HCT116 (cell line): Measurements from ENCODE around the gene KCTD15. TPM values are rescaled to one million over a fixed set of nuclear protein-coding genes. Genes with fewer than 3 reads are reported as not detected.

Experiments used
- ATAC-seq: fragments of 200-7000 bp; cut with Tn5 transposase; 2 replicates; pipeline ENCODE4 v1.9.1; 2020; ENCODE audit warnings: mild to moderate bottlenecking, moderate library complexity
- BruUV-seq: library from RNA; stranded (reverse); fragments of 400-500 nt; replicated peaks from 2 replicates; lab custom pipeline; 2021; lab: Mats Ljungman, UMichigan
- CTCF ChIA-PET: fragments of 300-600 bp; sonication (Branson Sonifier 250); formaldehyde crosslinking; loops from one replicate; lab custom pipeline; 2021; ENCODE audit warnings: antibody characterized with exemption; lab: Charles Lee
- POLR2A ChIA-PET: fragments of 300-600, 350-600 bp; sonication (Branson Sonifier 250); formaldehyde crosslinking; loops from one replicate; lab custom pipeline; 2021; ENCODE audit warnings: antibody characterized with exemption; lab: Charles Lee
- RAD21 ChIA-PET, 2 experiments: fragments of 300-600 bp; sonication (Branson Sonifier 250); formaldehyde crosslinking; loops; one replicate each; lab custom pipeline; 2023; ENCODE audit warnings: low total read pairs in 2 of 2; ENCODE audit not compliant: uncharacterized antibody in 2 of 2, unreplicated experiment in 2 of 2, low non-redundant PET in 1 of 2; lab: Charles Lee
- DNase-seq: peaks from one replicate; pipeline ENCODE4 v3.0.0-alpha.2; 2010; ENCODE audit warnings: low read depth, low spot score
- H2AFZ ChIP-seq: fragments of 200-600 bp; shearing (Covaris generic), sonication (generic); 2 replicates; pipeline ENCODE4 v1.6.1; 2017; ENCODE audit warnings: low read depth, mixed run types, mixed read lengths, antibody characterized with exemption, low read length; ENCODE audit not compliant: poor library complexity, severe bottlenecking
- H3K27ac ChIP-seq: 2 replicates; pipeline ENCODE4 v1.5.1; 2012; ENCODE audit warnings: low read depth, low read length
- H3K27me3 ChIP-seq: fragments of 200-600 bp; sonication (generic); 2 replicates; pipeline ENCODE4 v1.6.1; 2016; ENCODE audit warnings: mixed run types, low read length, mixed read lengths; ENCODE audit not compliant: insufficient read depth
- H3K36me3 ChIP-seq, 2 experiments: fragments of 200-500 bp in 1 of 2; fragments of 200-600 bp in 1 of 2; sonication (Bioruptor generic) in 1 of 2; sonication (generic) in 1 of 2; 2 replicates each; pipeline versions ENCODE4 v1.5.1 to v1.6.1; 2014 to 2016; ENCODE audit warnings: low read length in 2 of 2, inconsistent platforms in 1 of 2, mixed read lengths in 1 of 2, mixed run types in 1 of 2; ENCODE audit not compliant: insufficient read depth in 2 of 2, control insufficient read depth in 1 of 2
- H3K4me1 ChIP-seq, 2 experiments: fragments of 200-600 bp in 1 of 2; sonication (generic) in 1 of 2; 2 replicates each; pipeline versions ENCODE4 v1.5.1 to v1.6.1; 2012 to 2017; ENCODE audit warnings: low read length in 2 of 2, inconsistent platforms in 1 of 2, mild to moderate bottlenecking in 1 of 2, mixed read lengths in 1 of 2, mixed run types in 1 of 2, moderate library complexity in 1 of 2; ENCODE audit not compliant: insufficient read depth in 2 of 2, control insufficient read depth in 1 of 2
- H3K4me2 ChIP-seq: fragments of 200-600 bp; sonication (generic); 2 replicates; pipeline ENCODE4 v1.6.1; 2017; ENCODE audit warnings: mixed run types, low read length, mixed read lengths
- H3K4me3 ChIP-seq, 2 experiments: fragments of 200-600 bp in 1 of 2; sonication (generic) in 1 of 2; replicated peaks in 1 of 2; 2 replicates each; pipeline ENCODE4 v1.5.1; 2011 to 2016; ENCODE audit warnings: low read length in 2 of 2, control low read depth in 1 of 2, low read depth in 1 of 2, mild to moderate bottlenecking in 1 of 2, mixed read lengths in 1 of 2, mixed run types in 1 of 2
- H3K79me2 ChIP-seq: fragments of 200-600 bp; sonication (generic); 2 replicates; pipeline ENCODE4 v1.6.1; 2017; ENCODE audit warnings: mild to moderate bottlenecking, mixed run types, low read length, moderate library complexity, mixed read lengths; ENCODE audit not compliant: insufficient read depth
- H3K9ac ChIP-seq: fragments of 200-600 bp; sonication (generic); 2 replicates; pipeline ENCODE4 v1.6.1; 2016; ENCODE audit warnings: low read length, mixed read lengths
- H3K9me2 ChIP-seq: fragments of 200-600 bp; sonication (generic), shearing (Covaris generic); 2 replicates; pipeline ENCODE4 v1.6.1; 2017; ENCODE audit warnings: mixed run types, mild to moderate bottlenecking, moderate library complexity; ENCODE audit not compliant: insufficient read depth
- H3K9me3 ChIP-seq, 2 experiments: fragments of 200-500 bp in 1 of 2; fragments of 200-600 bp in 1 of 2; sonication (Bioruptor generic) in 1 of 2; sonication (generic) in 1 of 2; 2 replicates each; pipeline ENCODE4 v1.6.1; 2014 to 2017; ENCODE audit warnings: low read length in 2 of 2, mixed read lengths in 2 of 2, inconsistent platforms in 1 of 2, low read depth in 1 of 2, mild to moderate bottlenecking in 1 of 2, mixed run types in 1 of 2, moderate library complexity in 1 of 2; ENCODE audit not compliant: control insufficient read depth in 1 of 2, insufficient read depth in 1 of 2
- H4K20me1 ChIP-seq: fragments of 200-600 bp; sonication (generic), shearing (Covaris generic); 2 replicates; pipeline ENCODE4 v1.6.1; 2017; ENCODE audit warnings: mixed run types, mild to moderate bottlenecking, moderate library complexity; ENCODE audit not compliant: insufficient read depth
- CBX3 ChIP-seq: IDR thresholded peaks from 2 replicates; pipeline ENCODE4 v1.6.1; 2012; ENCODE audit warnings: low read depth
- CEBPB ChIP-seq: IDR thresholded peaks from 2 replicates; pipeline ENCODE4 v1.6.1; 2012; ENCODE audit warnings: low read depth
- EGR1 ChIP-seq: IDR thresholded peaks from 2 replicates; pipeline ENCODE4 v1.6.1; 2012; ENCODE audit warnings: low read depth
- ELF1 ChIP-seq: IDR thresholded peaks from 2 replicates; pipeline ENCODE4 v1.6.1; 2012; ENCODE audit warnings: low read depth, borderline replicate concordance
- EZH2 ChIP-seq: fragments of 200-600 bp; sonication (generic); IDR thresholded peaks from 2 replicates; pipeline ENCODE4 v1.6.1; 2017; ENCODE audit warnings: antibody characterized with exemption, mixed run types
- EZH2phosphoT487 ChIP-seq: fragments of 200-600 bp; IDR thresholded peaks from 2 replicates; pipeline ENCODE4 v1.6.1; 2018; ENCODE audit warnings: antibody characterized with exemption, borderline replicate concordance
- FOSL1 ChIP-seq: IDR thresholded peaks from 2 replicates; pipeline ENCODE4 v1.6.1; 2012; ENCODE audit warnings: low read depth
- JUND ChIP-seq: IDR thresholded peaks from 2 replicates; pipeline ENCODE4 v1.6.1; 2012
- POLR2A ChIP-seq: IDR thresholded peaks from 2 replicates; pipeline ENCODE4 v1.7.0; 2011; ENCODE audit warnings: borderline replicate concordance; ENCODE audit not compliant: insufficient read depth, insufficient read length; ENCODE audit errors: extremely low read depth
- POLR2AphosphoS5 ChIP-seq: IDR thresholded peaks from 2 replicates; pipeline ENCODE4 v1.6.1; 2011; ENCODE audit warnings: mild to moderate bottlenecking, low read depth, low read length, moderate library complexity
- RAD21 ChIP-seq: IDR thresholded peaks from 2 replicates; pipeline ENCODE4 v1.6.1; 2012; ENCODE audit warnings: low read depth, mild to moderate bottlenecking
- SRF ChIP-seq: IDR thresholded peaks from 2 replicates; pipeline ENCODE4 v1.6.1; 2012; ENCODE audit warnings: low read depth
- TCF7L2 ChIP-seq: IDR thresholded peaks from 2 replicates; pipeline ENCODE4 v1.7.0; 2011; ENCODE audit warnings: borderline replicate concordance, inconsistent platforms; ENCODE audit not compliant: insufficient read depth, insufficient read length; ENCODE audit errors: extremely low read depth
- YY1 ChIP-seq: IDR thresholded peaks from 2 replicates; pipeline ENCODE4 v1.6.1; 2011; ENCODE audit warnings: low read length, low read depth, moderate library complexity, mild to moderate bottlenecking; ENCODE audit not compliant: insufficient replicate concordance; ENCODE audit errors: extremely low read depth
- ZFX ChIP-seq: fragments of 450-650 bp; IDR thresholded peaks from 2 replicates; pipeline ENCODE4 v1.6.1; 2017
- ZNF274 ChIP-seq: fragments of 200-500 bp; sonication (Bioruptor generic); IDR thresholded peaks from 2 replicates; pipeline ENCODE4 v1.6.1; 2014; ENCODE audit warnings: mild to moderate bottlenecking, low read depth, low read length, inconsistent platforms
- intact Hi-C: fragments of 100-400 bp; cut with micrococcal nuclease; formaldehyde crosslinking; loops from 2 replicates; pipeline ENCODE4 v1.10.0; 2022
- total RNA-seq: library from RNA; stranded (reverse); gene quantifications from one replicate; pipeline ENCODE4 v1.2.1, GENCODE V29; 2021; ENCODE audit not compliant: unreplicated experiment
- TF ChIP-seq, protein P1 (sequence below): IDR thresholded peaks from 2 replicates; pipeline ENCODE4 v1.6.1; 2012
- TF ChIP-seq, protein P2 (sequence below): IDR thresholded peaks from 2 replicates; pipeline ENCODE4 v1.6.1; 2012
- TF ChIP-seq, protein P3 (sequence below): IDR thresholded peaks from 2 replicates; pipeline ENCODE4 v1.6.1; 2011; ENCODE audit warnings: mild to moderate bottlenecking, low read length, moderate library complexity; ENCODE audit not compliant: insufficient replicate concordance; ENCODE audit errors: extremely low read depth

The KCTD15 gene
- total RNA-seq, 1 experiment from 2014 or later, result 29.2 TPM

DNA sequence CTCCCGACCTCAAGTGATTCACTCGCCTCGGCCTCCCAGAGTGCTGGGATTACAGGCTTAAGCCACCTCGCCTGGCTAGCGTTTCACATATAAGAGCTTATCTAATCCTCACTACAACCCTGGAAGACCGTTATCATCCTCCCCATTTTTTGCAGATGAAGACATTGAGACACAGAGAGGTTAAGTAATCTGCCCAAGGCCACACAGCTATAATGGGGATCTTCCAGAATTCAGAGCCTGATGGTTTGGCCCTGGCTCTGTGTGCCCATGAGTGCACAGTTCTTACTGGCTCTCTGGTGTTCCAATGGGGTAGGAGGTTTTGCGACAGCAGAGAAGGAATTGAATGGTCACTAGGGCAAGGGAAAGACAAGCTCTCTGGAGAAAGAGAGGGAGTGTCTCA, 16.8 kb upstream of the KCTD15 start:
- no peak overlapping the region for H3K4me2 ChIP-seq
- no peak overlapping the region for H3K4me3 ChIP-seq
- TF ChIP-seq, protein P1, sequence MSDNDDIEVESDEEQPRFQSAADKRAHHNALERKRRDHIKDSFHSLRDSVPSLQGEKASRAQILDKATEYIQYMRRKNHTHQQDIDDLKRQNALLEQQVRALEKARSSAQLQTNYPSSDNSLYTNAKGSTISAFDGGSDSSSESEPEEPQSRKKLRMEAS, result no peak
- no peak for TF ChIP-seq ZFX
- TF ChIP-seq CEBPB, result no peak
- no peak for TF ChIP-seq JUND
- TF ChIP-seq ELF1, result no peak
- ChIA-PET RAD21 (no interaction called here), CTCF (interaction anchor here (1.0 to 4.4 kb wide), 3 partner anchors 218 to 366 kb away, joined by 3 to 158 read pairs (median 4); no protein-coding TSS in a partner anchor), POLR2A (no interaction called here)
- H3K9me3 ChIP-seq, result no peaks in the 10 kb centered on the region
- H3K4me1 ChIP-seq, result peaks cover 0 to 4% of the 10 kb centered on the region in 2 experiments; a peak in 1 of 4 replicates
- BruUV-seq, result no TSS peak
- no peaks in the 10 kb centered on the region for H4K20me1 ChIP-seq
- H3K9me2 ChIP-seq, result no peaks in the 10 kb centered on the region
- no peaks in the 10 kb centered on the region for H3K79me2 ChIP-seq
- H3K36me3 ChIP-seq, result no peaks in the 10 kb centered on the region
- H2AFZ ChIP-seq, result no peak overlapping the region
- no peak overlapping the region for H3K9ac ChIP-seq
- DNase-seq (no peak), ATAC-seq (no peak)
- no peaks in the 10 kb centered on the region for H3K27me3 ChIP-seq
- intact Hi-C loops, result loop anchor here (5.0 to 10.0 kb wide), 2 partner anchors 655 to 932 kb away; no protein-coding TSS in a partner anchor
- H3K27ac ChIP-seq, result no peak overlapping the region

DNA sequence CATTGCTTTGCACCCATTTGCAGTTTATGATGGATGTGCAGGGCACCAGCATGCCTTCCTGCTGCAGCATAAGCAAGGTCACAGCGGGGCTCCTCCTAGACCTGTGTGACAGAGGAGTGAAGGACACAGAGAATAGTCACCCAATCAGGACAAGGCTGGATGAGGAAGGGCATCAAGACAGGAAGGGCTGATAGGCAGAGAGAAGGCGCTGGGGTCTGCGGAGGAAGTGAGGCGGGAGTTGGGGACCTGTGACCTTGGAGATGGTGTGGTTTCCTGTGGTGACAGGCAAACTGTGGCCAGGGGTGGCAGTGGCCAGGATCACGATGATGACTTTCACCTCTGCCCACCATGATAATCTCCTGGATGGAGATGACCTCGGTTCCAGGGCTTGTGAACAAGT, 16.4 kb upstream of the KCTD15 start:
- DNase-seq (no peak), ATAC-seq (no peak)
- Histone ChIP-seq H3K27me3 (no peaks in the 10 kb centered on the region), H3K36me3 (no peaks in the 10 kb centered on the region), H2AFZ (no peak overlapping the region), H4K20me1 (no peaks in the 10 kb centered on the region), H3K9ac (no peak overlapping the region), H3K4me2 (no peak overlapping the region), H3K4me3 (no peak overlapping the region), H3K27ac (no peak overlapping the region), H3K79me2 (no peaks in the 10 kb centered on the region), H3K9me2 (no peaks in the 10 kb centered on the region), H3K4me1 (peaks cover 0 to 4% of the 10 kb centered on the region in 2 experiments; a peak in 1 of 4 replicates), H3K9me3 (no peaks in the 10 kb centered on the region)
- no TSS peak for BruUV-seq
- CTCF ChIA-PET, result interaction anchor here (1.0 to 4.4 kb wide), 3 partner anchors 218 to 365 kb away, joined by 3 to 158 read pairs (median 4); no protein-coding TSS in a partner anchor
- POLR2A ChIA-PET, result no interaction called here
- RAD21 ChIA-PET, result no interaction called here
- intact Hi-C loops, result no loop called here
- TF ChIP-seq POLR2AphosphoS5 (no peak), ELF1 (no peak), FOSL1 (no peak), YY1 (no peak), TCF7L2 (no peak), EZH2phosphoT487 (no peak), CEBPB (no peak), EGR1 (no peak), SRF (no peak), EZH2 (no peak), CBX3 (no peak), RAD21 (no peak), POLR2A (no peak), ZNF274 (no peak), JUND (no peak)
- TF ChIP-seq, protein P2, sequence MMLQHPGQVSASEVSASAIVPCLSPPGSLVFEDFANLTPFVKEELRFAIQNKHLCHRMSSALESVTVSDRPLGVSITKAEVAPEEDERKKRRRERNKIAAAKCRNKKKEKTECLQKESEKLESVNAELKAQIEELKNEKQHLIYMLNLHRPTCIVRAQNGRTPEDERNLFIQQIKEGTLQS, result no peak
- TF ChIP-seq, protein P1, result no peak
- TF ChIP-seq, protein P3, sequence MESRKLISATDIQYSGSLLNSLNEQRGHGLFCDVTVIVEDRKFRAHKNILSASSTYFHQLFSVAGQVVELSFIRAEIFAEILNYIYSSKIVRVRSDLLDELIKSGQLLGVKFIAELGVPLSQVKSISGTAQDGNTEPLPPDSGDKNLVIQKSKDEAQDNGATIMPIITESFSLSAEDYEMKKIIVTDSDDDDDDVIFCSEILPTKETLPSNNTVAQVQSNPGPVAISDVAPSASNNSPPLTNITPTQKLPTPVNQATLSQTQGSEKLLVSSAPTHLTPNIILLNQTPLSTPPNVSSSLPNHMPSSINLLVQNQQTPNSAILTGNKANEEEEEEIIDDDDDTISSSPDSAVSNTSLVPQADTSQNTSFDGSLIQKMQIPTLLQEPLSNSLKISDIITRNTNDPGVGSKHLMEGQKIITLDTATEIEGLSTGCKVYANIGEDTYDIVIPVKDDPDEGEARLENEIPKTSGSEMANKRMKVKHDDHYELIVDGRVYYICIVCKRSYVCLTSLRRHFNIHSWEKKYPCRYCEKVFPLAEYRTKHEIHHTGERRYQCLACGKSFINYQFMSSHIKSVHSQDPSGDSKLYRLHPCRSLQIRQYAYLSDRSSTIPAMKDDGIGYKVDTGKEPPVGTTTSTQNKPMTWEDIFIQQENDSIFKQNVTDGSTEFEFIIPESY, result no peak
